ENCODE measurements around the gene SMG9.

SMG9 gene

DNA sequence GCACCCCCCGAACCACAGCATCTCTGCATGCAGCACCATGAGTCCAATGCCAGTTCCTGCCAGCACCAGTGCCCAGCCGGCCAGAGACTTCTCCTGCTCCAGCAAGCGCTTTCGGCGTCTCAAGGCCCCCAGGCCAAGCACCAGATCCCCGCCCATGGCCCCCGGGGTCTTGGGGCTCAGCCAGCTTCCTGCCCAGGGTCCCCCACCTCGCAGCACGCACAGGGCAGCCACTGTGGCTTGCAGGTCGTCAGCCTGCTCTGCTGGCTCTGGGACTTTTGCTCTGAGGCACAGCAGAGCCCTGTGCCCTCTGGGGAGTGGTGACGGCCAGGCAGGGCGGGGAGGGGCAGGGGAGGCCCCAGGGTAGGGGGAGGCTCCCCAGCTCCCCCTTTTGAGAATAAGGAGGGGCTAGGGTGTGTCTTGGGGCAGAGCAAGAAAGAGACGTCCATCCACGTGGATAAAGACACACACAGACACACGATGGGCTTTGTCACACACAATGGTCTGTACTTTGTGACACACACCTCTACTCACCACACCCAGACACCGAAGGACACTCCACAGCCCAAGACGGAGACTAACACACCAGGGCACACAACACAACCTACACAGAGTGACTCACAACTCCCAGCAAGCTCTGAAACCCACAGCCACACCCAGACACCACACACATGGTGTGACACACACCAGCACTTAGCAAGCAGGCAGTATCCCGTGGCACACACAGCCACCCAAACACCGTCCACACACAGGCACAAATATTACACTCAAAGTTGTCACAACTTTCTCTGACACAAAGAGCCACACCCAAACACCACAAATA is 26.2 kb upstream of the SMG9 start, which contains the start of gene KCNN4:
TSS of gene KCNN4 (minus strand) at position 268 of the 820 bp plus-strand sequence. CDS start at position 156, 112 bp downstream.
- peak within 1 kb of the TSS; percentile 84 for H3K4me3 ChIP-seq (ENCODE audit: low read depth, low read length)
- no peak for DNase-seq (ENCODE audit: low read depth)
- no peak for TF ChIP-seq CTCF (IDR thresholded peaks at IDR 0.05; ENCODE audit: low read depth, low read length, missing control alignments)

DNA sequence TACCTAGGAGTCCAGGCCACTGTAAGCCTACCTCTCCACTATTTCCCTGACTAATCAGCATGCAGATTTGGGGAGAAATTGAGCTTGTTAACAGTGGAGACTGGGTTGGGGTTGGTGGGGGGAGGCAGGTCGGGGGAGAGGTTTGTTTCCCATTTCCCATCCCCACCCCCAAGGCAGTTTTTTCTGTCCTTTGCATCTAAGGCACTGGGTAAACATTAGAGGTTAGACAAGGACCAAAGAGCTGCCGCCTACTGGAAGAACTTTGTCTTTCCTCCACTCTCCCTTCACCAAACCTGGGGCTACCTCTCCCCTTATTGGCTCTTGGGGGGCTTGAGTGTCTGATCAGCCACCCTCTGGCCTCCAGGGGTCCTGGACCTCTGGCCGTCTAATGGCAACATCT is 25.1 kb upstream of the SMG9 start:
- H3K4me3 ChIP-seq (ENCODE audit: low read depth, low read length), result peak overlapping the region; percentile 84
- DNase-seq (ENCODE audit: low read depth), result no peak
- peak; percentile 62 for TF ChIP-seq CTCF (IDR thresholded peaks at IDR 0.05; ENCODE audit: low read depth, low read length, missing control alignments)

- peak overlapping the region; percentile 84 for H3K4me3 ChIP-seq (ENCODE audit: low read depth, low read length)
- no peak for DNase-seq (ENCODE audit: low read depth)
- TF ChIP-seq CTCF (IDR thresholded peaks at IDR 0.05; ENCODE audit: low read depth, low read length, missing control alignments), result no peak
Observed at GRCh38 chr19:43779147-43779819, 24.5 kb upstream of the SMG9 start.

GRCh38 chr19:43778651-43779050 is 23.9 kb upstream of the SMG9 start:
- peak overlapping the region; percentile 84 for H3K4me3 ChIP-seq (ENCODE audit: low read depth, low read length)
- no peak for TF ChIP-seq CTCF (IDR thresholded peaks at IDR 0.05; ENCODE audit: low read depth, low read length, missing control alignments)
- no peak for DNase-seq (ENCODE audit: low read depth)

- no peak for DNase-seq (ENCODE audit: low read depth)
- H3K4me3 ChIP-seq (ENCODE audit: low read depth, low read length), result peak overlapping the region; percentile 54
- no peak for TF ChIP-seq CTCF (IDR thresholded peaks at IDR 0.05; ENCODE audit: low read depth, low read length, missing control alignments)
Observed at GRCh38 chr19:43777163-43777695, 22.5 kb upstream of the SMG9 start.

DNA sequence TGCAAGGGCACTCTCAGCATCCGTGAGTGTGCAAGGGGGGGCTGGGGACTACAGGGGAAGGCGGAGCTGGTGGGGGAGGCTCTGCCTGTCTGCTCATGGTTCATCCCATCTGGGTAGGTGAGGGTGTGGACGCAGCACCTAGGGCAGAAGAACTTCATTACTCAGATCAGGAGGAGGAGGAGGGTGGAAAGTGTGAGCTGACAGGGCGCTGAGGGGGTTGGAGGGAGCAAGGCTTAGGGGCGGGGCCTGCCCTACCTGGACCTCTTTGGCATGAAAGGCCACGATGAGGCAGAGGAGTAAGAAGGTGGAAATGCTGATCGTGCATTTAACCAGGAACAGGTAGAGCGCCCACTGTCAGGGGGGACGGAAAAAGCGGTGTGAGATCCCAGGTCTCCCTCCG is 21.5 kb upstream of the SMG9 start:
- peak overlapping the region; percentile 54 for H3K4me3 ChIP-seq (ENCODE audit: low read depth, low read length)
- no peak for TF ChIP-seq CTCF (IDR thresholded peaks at IDR 0.05; ENCODE audit: low read depth, low read length, missing control alignments)
- no peak for DNase-seq (ENCODE audit: low read depth)

Data from GM12864 (cell line).